Endothelial cell of umbilical vein (primary cell): ENCODE data around the gene DEXI. TPM values are rescaled to one million over a fixed set of nuclear protein-coding genes. Genes with fewer than 3 reads are reported as not detected.
"Not testable (repeated sequence)": the region's sequence is repeated elsewhere in the genome, so short reads cannot be mapped to it uniquely, and the experiment has no call there.

Source experiments
- BruUV-seq: library from RNA; stranded (reverse); fragments of 400-500 nt; replicated peaks from 2 replicates; lab custom pipeline; 2021; lab: Mats Ljungman, UMichigan
- CTCF ChIA-PET: fragments of 300-600, 350-600 bp; sonication (Branson Sonifier 250); formaldehyde crosslinking; loops from one replicate; lab custom pipeline; 2021; ENCODE audit warnings: antibody characterized with exemption, inconsistent platforms; lab: Charles Lee
- POLR2A ChIA-PET: fragments of 300-600, 350-600 bp; sonication (Branson Sonifier 250); formaldehyde crosslinking; loops from one replicate; lab custom pipeline; 2021; ENCODE audit warnings: antibody characterized with exemption, inconsistent platforms; lab: Charles Lee
- DNase-seq: peaks from one replicate; pipeline ENCODE4 v3.0.0-alpha.2; 2011; ENCODE audit warnings: low read depth, low spot score
- FAIRE-seq: peaks from 2 replicates; lab custom pipeline; 2011; peaks lifted over from hg19 to GRCh38; lab: Jason Lieb, UNC
- H2AFZ ChIP-seq: 2 replicates; pipeline ENCODE4 v1.6.0; 2012; ENCODE audit warnings: low read depth, low read length, control low read depth, inconsistent platforms
- H3K27ac ChIP-seq: 2 replicates; pipeline ENCODE4 v1.5.1; 2011; ENCODE audit warnings: low read depth, mild to moderate bottlenecking, control low read depth, low read length, moderate library complexity; ENCODE audit not compliant: insufficient read depth
- H3K27me3 ChIP-seq, 2 experiments: 2 replicates each; pipeline versions ENCODE4 v1.6.0 to v1.6.1; 2011; ENCODE audit warnings: low read length in 2 of 2, mixed read lengths in 1 of 2; ENCODE audit not compliant: control insufficient read depth in 2 of 2, insufficient read depth in 2 of 2
- H3K36me3 ChIP-seq, 2 experiments: 2 replicates in 1 of 2; 3 replicates in 1 of 2; pipeline ENCODE4 v1.5.1; 2011; ENCODE audit warnings: low read length in 2 of 2, mild to moderate bottlenecking in 1 of 2, moderate library complexity in 1 of 2; ENCODE audit not compliant: control insufficient read depth in 2 of 2, insufficient read depth in 2 of 2; ENCODE audit errors: extremely low read depth in 1 of 2
- H3K4me1 ChIP-seq: 3 replicates; pipeline ENCODE4 v1.5.1; 2011; ENCODE audit warnings: mild to moderate bottlenecking, low read length; ENCODE audit not compliant: control insufficient read depth, insufficient read depth; ENCODE audit errors: extremely low read depth
- H3K4me2 ChIP-seq: 2 replicates; pipeline ENCODE4 v1.6.1; 2011; ENCODE audit warnings: low read length, control low read depth, mixed read lengths; ENCODE audit not compliant: insufficient read depth
- H3K4me3 ChIP-seq, 3 experiments: fragments of 200-600 bp in 1 of 3; sonication (generic), shearing (Covaris generic) in 1 of 3; replicated peaks in 1 of 3; 2 replicates each; pipeline ENCODE4 v1.5.1; 2011 to 2016; ENCODE audit warnings: control low read depth in 3 of 3, low read length in 3 of 3, mild to moderate bottlenecking in 2 of 3, inconsistent platforms in 1 of 3, low read depth in 1 of 3, moderate library complexity in 1 of 3; ENCODE audit not compliant: insufficient read depth in 1 of 3
- H3K79me2 ChIP-seq: 2 replicates; pipeline ENCODE4 v1.6.0; 2012; ENCODE audit warnings: low read length, inconsistent platforms; ENCODE audit not compliant: control insufficient read depth, insufficient read depth
- H3K9ac ChIP-seq: replicated peaks from 2 replicates; pipeline ENCODE3; 2011; ENCODE audit warnings: low read length, control low read depth; ENCODE audit not compliant: insufficient read depth; ENCODE audit errors: extremely low read depth
- H3K9me1 ChIP-seq: replicated peaks from 3 replicates; pipeline ENCODE4 v1.6.0; 2011; ENCODE audit warnings: mild to moderate bottlenecking, low read length; ENCODE audit not compliant: control insufficient read depth, insufficient read depth; ENCODE audit errors: extremely low read depth
- H3K9me3 ChIP-seq: replicated peaks from 2 replicates; pipeline ENCODE4 v1.5.1; 2012; ENCODE audit warnings: low read length, inconsistent platforms; ENCODE audit not compliant: control insufficient read depth, insufficient read depth
- H4K20me1 ChIP-seq: replicated peaks from 2 replicates; pipeline ENCODE3; 2011; ENCODE audit warnings: mild to moderate bottlenecking, low read length; ENCODE audit not compliant: control insufficient read depth, insufficient read depth; ENCODE audit errors: extremely low read depth
- EZH2 ChIP-seq: IDR thresholded peaks from 2 replicates; pipeline ENCODE4 v1.6.1; 2012; ENCODE audit warnings: borderline replicate concordance, low read depth, mild to moderate bottlenecking, moderate library complexity, low read length, inconsistent platforms; ENCODE audit not compliant: severe bottlenecking
- GATA2 ChIP-seq: IDR thresholded peaks from 2 replicates; pipeline ENCODE4 v1.7.0; 2011; ENCODE audit warnings: low read depth, mild to moderate bottlenecking, moderate library complexity, mixed read lengths, low read length; ENCODE audit not compliant: insufficient read length, insufficient read depth
- POLR2AphosphoS5 ChIP-seq: IDR thresholded peaks from 2 replicates; pipeline ENCODE4 v1.6.1; 2012; ENCODE audit warnings: low read depth, mild to moderate bottlenecking, control low read depth, low read length, moderate library complexity; ENCODE audit not compliant: insufficient read depth
- dilution Hi-C: fragments of 300-500 bp; cut with MboI; formaldehyde crosslinking; loops from one replicate; pipeline ENCODE4 v1.15.0; 2019; ENCODE audit warnings: low sequenced_read_pairs; ENCODE audit not compliant: extremely low pct_ligation_motif_present
- intact Hi-C: fragments of 100-400 bp; cut with micrococcal nuclease; formaldehyde crosslinking; loops from one replicate; pipeline ENCODE4 v1.10.0; 2022
- polyA plus RNA-seq, 4 experiments: library from polyadenylated mRNA; depleted of rRNA in 3 of 4; stranded (reverse) in 3 of 4; unstranded in 1 of 4; fragments of >200 nt; gene quantifications; 2 replicates each; pipeline versions ENCODE4 v1.2.1 to v1.2.3, GENCODE V29; 2011 to 2012; ENCODE audit warnings: missing spikeins in 1 of 4
- total RNA-seq: library from RNA; stranded (reverse); gene quantifications from 2 replicates; pipeline ENCODE4 v1.2.3, GENCODE V29; 2021
- TF ChIP-seq, protein P1 (sequence below): IDR thresholded peaks from 2 replicates; pipeline ENCODE4 v1.6.1; 2011; ENCODE audit not compliant: insufficient read depth, insufficient read length

Gene DEXI
- total and polyA plus RNA-seq, 2 donors (not counting 3 experiments of a cell fraction or from before 2014, with no cell fraction given) = 32.8 to 69.5 TPM

DNA sequence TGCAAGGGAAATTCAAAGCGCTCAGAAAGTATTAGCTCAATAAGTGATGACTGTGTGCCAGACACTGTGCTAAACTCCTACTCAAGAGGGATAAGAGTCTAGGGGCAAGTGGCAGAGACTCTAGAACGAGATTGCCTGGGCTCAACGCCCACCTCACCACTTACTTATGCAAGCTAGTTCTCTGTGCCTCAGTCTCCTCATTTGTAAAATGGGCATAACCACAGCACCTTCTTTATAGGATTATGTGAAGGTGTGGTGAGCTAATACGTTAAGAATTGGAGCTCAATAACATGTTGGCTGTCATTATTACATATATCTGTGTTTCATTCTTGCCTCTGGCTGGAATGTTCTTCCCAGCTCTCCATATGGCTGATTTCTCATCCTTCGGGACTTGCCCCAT is 15.4 kb downstream of the DEXI start:
- Histone ChIP-seq H3K27me3 (no peaks in the 10 kb centered on the region), H3K36me3 (peaks cover 0 to 13% of the 10 kb centered on the region in 2 experiments), H3K79me2 (no peaks in the 10 kb centered on the region), H3K9me3 (no peaks in the 10 kb centered on the region), H3K27ac (no peak overlapping the region), H2AFZ (no peak overlapping the region), H3K4me3 (no peak overlapping the region), H3K9me1 (no peaks in the 10 kb centered on the region), H4K20me1 (no peaks in the 10 kb centered on the region), H3K4me1 (no peaks in the 10 kb centered on the region), H3K9ac (no peak overlapping the region), H3K4me2 (no peak overlapping the region)
- dilution Hi-C loops = no loop called here
- intact Hi-C loops = no loop called here
- no TSS peak for BruUV-seq
- no peak for DNase-seq
- TF ChIP-seq POLR2AphosphoS5 (no peak), EZH2 (no peak)
- FAIRE-seq = no peak
- ChIA-PET CTCF (interaction anchor here (1.2 to 1.4 kb wide), 2 partner anchors 8 to 412 kb away, joined by 5 to 6 read pairs; no protein-coding TSS in a partner anchor), POLR2A (no interaction called here)

DNA sequence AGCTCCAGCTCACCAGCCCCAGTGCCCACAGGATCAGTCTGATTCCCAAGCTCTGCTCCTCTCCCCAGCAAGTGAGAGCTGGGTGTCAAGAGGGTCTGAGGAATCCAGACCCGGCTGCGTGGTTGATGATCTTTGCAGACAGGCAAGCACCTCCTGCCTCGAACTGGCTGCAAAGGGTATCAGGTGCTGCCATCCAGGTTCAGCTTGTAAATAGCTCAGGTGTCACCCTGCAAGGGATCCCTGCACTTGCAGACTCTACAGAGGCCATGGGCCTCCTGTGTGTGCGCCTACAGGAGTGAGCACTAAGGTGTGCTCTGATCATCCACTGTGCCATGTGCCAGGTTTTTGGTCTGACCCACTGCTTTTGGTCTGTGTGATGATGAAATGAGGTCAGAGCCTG is 16.2 kb downstream of the DEXI start:
- dilution Hi-C loops (no loop called here), intact Hi-C loops (no loop called here)
- FAIRE-seq (no peak), DNase-seq (no peak)
- H4K20me1 ChIP-seq = no peaks in the 10 kb centered on the region
- H3K4me1 ChIP-seq = no peaks in the 10 kb centered on the region
- ChIA-PET CTCF (interaction anchor here (0.8 to 1.4 kb wide), 3 partner anchors 7 to 411 kb away, joined by 3 to 6 read pairs (median 5); no protein-coding TSS in a partner anchor), POLR2A (no interaction called here)
- no peak overlapping the region for H2AFZ ChIP-seq
- H3K79me2 ChIP-seq = no peaks in the 10 kb centered on the region
- BruUV-seq = no TSS peak
- no peak for TF ChIP-seq GATA2
- TF ChIP-seq, protein P1, sequence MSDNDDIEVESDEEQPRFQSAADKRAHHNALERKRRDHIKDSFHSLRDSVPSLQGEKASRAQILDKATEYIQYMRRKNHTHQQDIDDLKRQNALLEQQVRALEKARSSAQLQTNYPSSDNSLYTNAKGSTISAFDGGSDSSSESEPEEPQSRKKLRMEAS = no peak
- TF ChIP-seq POLR2AphosphoS5 = no peak
- H3K27me3 ChIP-seq = no peaks in the 10 kb centered on the region
- H3K4me3 ChIP-seq = no peak overlapping the region
- H3K9ac ChIP-seq = no peak overlapping the region
- H3K27ac ChIP-seq = no peak overlapping the region
- peaks cover 0 to 13% of the 10 kb centered on the region in 2 experiments for H3K36me3 ChIP-seq
- no peaks in the 10 kb centered on the region for H3K9me3 ChIP-seq
- no peak overlapping the region for H3K4me2 ChIP-seq
- H3K9me1 ChIP-seq = no peaks in the 10 kb centered on the region

DNA sequence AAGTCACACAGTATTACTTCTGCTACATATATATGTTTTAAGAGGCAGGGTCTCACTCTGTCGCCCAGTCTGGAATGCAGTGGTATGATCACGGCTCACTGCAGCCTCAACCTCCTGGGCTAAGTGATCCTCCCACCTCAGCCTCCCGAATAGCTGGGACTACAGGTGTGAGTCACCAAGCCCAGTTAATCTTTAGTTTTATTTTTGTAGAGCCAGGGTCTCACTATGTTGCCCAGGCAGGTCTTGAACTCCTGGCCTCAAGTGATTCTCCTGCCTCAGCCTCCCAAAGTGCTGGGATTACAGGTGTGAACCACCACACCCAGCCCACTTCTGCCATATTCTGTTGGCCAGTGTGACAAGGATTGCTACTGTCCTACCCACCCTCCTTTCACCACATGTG is 17.0 kb downstream of the DEXI start:
- dilution Hi-C loops, H3K4me1 ChIP-seq, H3K9me1 ChIP-seq, H3K4me2 ChIP-seq, DNase-seq, FAIRE-seq, intact Hi-C loops, CTCF ChIA-PET, POLR2A ChIA-PET, H3K9ac ChIP-seq, BruUV-seq, H3K9me3 ChIP-seq, H3K27me3 ChIP-seq, H2AFZ ChIP-seq, H3K4me3 ChIP-seq, H3K27ac ChIP-seq, H4K20me1 ChIP-seq, H3K79me2 ChIP-seq: not testable (repeated sequence)
- peaks cover 0 to 13% of the 10 kb centered on the region in 2 experiments for H3K36me3 ChIP-seq
